ENCODE results near the gene GIT2. TPM values are rescaled to one million over a fixed set of nuclear protein-coding genes. Genes with fewer than 3 reads are reported as not detected.

Gene GIT2
- total and polyA plus RNA-seq, 2 of the 8 experiments (the other 6 are each of a cell fraction or from before 2014, with no cell fraction given): 9.6 to 20.7 TPM

GRCh38 chr12:109968801-109969200 lies 27.4 kb downstream of the GIT2 start:
- no peak overlapping the region for H3K9ac ChIP-seq (replicated peaks in 1 of 4; ENCODE audit: extremely low read depth in 1 of 4, low read depth in 3 of 4, low read length in 3 of 4)
- H2BK5ac ChIP-seq (ENCODE audit: low read depth, low read length): no peak overlapping the region
- H4K8ac ChIP-seq (ENCODE audit: extremely low read depth, insufficient read depth, low read length): peak overlapping the region; percentile 25; the same call in 1 of the 2 replicates
- no peak overlapping the region for H4K91ac ChIP-seq (replicated peaks; ENCODE audit: insufficient read length, low read length)
- no peak overlapping the region for H3K56ac ChIP-seq (replicated peaks; ENCODE audit: insufficient read length, low read depth, low read length)
- no peaks in the 10 kb centered on the region for H3K9me3 ChIP-seq (ENCODE audit: insufficient read depth in 2 of 2, low read depth in 1 of 2, low read length in 1 of 2)
- H2BK12ac ChIP-seq (ENCODE audit: low read depth, low read length): no peak overlapping the region
- H2AFZ ChIP-seq (ENCODE audit: low read length): no peak overlapping the region
- DNase-seq (ENCODE audit: low read depth in 1 of 2, low spot score in 2 of 2): no peak
- CTCF ChIA-PET (ENCODE audit: partially characterized antibody): interaction anchor here (1.6 kb wide), 1 partner anchor 58 kb away, joined by 5 read pairs; no protein-coding TSS in a partner anchor
- no peak overlapping the region for H3K4me2 ChIP-seq (ENCODE audit: insufficient read depth in 1 of 2, low read depth in 2 of 2, low read length in 2 of 2)
- H2AK5ac ChIP-seq (ENCODE audit: low read depth, low read length): no peak overlapping the region
- H3K23me2 ChIP-seq (ENCODE audit: low read depth, low read length): no peaks in the 10 kb centered on the region
- no peaks in the 10 kb centered on the region for H3K4me1 ChIP-seq (replicated peaks in 1 of 4; ENCODE audit: control insufficient read depth in 3 of 4, insufficient read depth in 4 of 4, low read length in 3 of 4)
- no peak overlapping the region for H2BK15ac ChIP-seq (ENCODE audit: low read length)
- H3K4me3 ChIP-seq (ENCODE audit: extremely low read depth in 1 of 4, insufficient read depth in 2 of 4, low read depth in 3 of 4, low read length in 4 of 4): no peak overlapping the region
- no peak overlapping the region for H3K18ac ChIP-seq (ENCODE audit: extremely low read depth, low read length)
- no peak overlapping the region for H3K23ac ChIP-seq (ENCODE audit: insufficient read length)
- H4K5ac ChIP-seq (ENCODE audit: insufficient read length, low read depth, low read length): no peak overlapping the region
- H3K4ac ChIP-seq (replicated peaks; ENCODE audit: insufficient read length, low read depth, low read length): no peak overlapping the region
- peaks cover 0 to 5% (median 0%) of the 10 kb centered on the region in 4 experiments; a peak in 4 of 8 replicates for H3K36me3 ChIP-seq (ENCODE audit: control insufficient read depth in 2 of 4, insufficient read depth in 4 of 4, low read length in 3 of 4)
- no peaks in the 10 kb centered on the region for H4K20me1 ChIP-seq (replicated peaks in 1 of 2; ENCODE audit: control insufficient read depth in 1 of 2, insufficient read depth in 2 of 2, low read length in 2 of 2)
- no peaks in the 10 kb centered on the region for H3K79me1 ChIP-seq (ENCODE audit: low read depth, low read length)
- no peak overlapping the region for H3K14ac ChIP-seq (ENCODE audit: insufficient read length)
- no peak for FAIRE-seq
- 99% methylated on average over 8 of the region's 8 CpGs; no CpG with 5 or more reads in 1 of the 2 experiments for WGBS, 2 experiments (ENCODE audit: extremely low coverage in 1 of 2, insufficient coverage in 1 of 2, insufficient read length in 1 of 2, insufficient replicate concordance in 2 of 2, low coverage in 1 of 2, low lambda C conversion rate in 2 of 2, missing lambda C conversion rate in 1 of 2)
- POLR2A ChIA-PET (ENCODE audit: partially characterized antibody): no interaction called here
- H2BK120ac ChIP-seq (replicated peaks; ENCODE audit: low read depth, low read length): no peak overlapping the region
- no peaks in the 10 kb centered on the region for H3K27me3 ChIP-seq (replicated peaks in 1 of 4; ENCODE audit: control insufficient read depth in 3 of 4, extremely low read depth in 1 of 4, insufficient read depth in 3 of 4, low read length in 3 of 4)
- no peak overlapping the region for H3K27ac ChIP-seq (ENCODE audit: low read depth, low read length)
- no peaks in the 10 kb centered on the region for H3K79me2 ChIP-seq (ENCODE audit: control insufficient read depth in 1 of 2, insufficient read depth in 2 of 2, low read length in 2 of 2)
- H2BK20ac ChIP-seq (ENCODE audit: low read length): no peak overlapping the region
- no peak for TF ChIP-seq SP1 (IDR thresholded peaks at IDR 0.05; ENCODE audit: low read depth, low read length)
- TF ChIP-seq TBP (IDR thresholded peaks at IDR 0.05; ENCODE audit: low read depth, low read length): no peak
- no peak for TF ChIP-seq NRF1 (IDR thresholded peaks at IDR 0.05; ENCODE audit: low read depth, low read length)
- TF ChIP-seq, protein P1, sequence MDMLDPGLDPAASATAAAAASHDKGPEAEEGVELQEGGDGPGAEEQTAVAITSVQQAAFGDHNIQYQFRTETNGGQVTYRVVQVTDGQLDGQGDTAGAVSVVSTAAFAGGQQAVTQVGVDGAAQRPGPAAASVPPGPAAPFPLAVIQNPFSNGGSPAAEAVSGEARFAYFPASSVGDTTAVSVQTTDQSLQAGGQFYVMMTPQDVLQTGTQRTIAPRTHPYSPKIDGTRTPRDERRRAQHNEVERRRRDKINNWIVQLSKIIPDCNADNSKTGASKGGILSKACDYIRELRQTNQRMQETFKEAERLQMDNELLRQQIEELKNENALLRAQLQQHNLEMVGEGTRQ (IDR thresholded peaks at IDR 0.05; ENCODE audit: low read length): no peak
- no peak for TF ChIP-seq POLR2A (IDR thresholded peaks at IDR 0.05; ENCODE audit: control extremely low read depth in 1 of 2, low read depth in 2 of 2, low read length in 2 of 2)
- TF ChIP-seq, protein P2, sequence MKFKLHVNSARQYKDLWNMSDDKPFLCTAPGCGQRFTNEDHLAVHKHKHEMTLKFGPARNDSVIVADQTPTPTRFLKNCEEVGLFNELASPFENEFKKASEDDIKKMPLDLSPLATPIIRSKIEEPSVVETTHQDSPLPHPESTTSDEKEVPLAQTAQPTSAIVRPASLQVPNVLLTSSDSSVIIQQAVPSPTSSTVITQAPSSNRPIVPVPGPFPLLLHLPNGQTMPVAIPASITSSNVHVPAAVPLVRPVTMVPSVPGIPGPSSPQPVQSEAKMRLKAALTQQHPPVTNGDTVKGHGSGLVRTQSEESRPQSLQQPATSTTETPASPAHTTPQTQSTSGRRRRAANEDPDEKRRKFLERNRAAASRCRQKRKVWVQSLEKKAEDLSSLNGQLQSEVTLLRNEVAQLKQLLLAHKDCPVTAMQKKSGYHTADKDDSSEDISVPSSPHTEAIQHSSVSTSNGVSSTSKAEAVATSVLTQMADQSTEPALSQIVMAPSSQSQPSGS (IDR thresholded peaks at IDR 0.05; ENCODE audit: low read length): no peak
- no peak for TF ChIP-seq TEAD4 (IDR thresholded peaks at IDR 0.05; ENCODE audit: low read depth, low read length)
- no peak for TF ChIP-seq TCF12 (IDR thresholded peaks at IDR 0.05; ENCODE audit: low read depth, low read length)
- no peak for TF ChIP-seq NANOG (IDR thresholded peaks at IDR 0.05; ENCODE audit: insufficient read depth, low read depth, low read length, poor library complexity, severe bottlenecking)
- TF ChIP-seq SP4 (IDR thresholded peaks at IDR 0.05; ENCODE audit: low read length): no peak
- no peak for TF ChIP-seq CBX5 (IDR thresholded peaks at IDR 0.05; ENCODE audit: low read depth, low read length)
- no peak for TF ChIP-seq CHD2 (IDR thresholded peaks at IDR 0.05; ENCODE audit: low read length)
- no peak for TF ChIP-seq PHF8 (conservative IDR thresholded peaks at IDR 0.05; ENCODE audit: low read depth, low read length)
